ENCODE measurements around the gene GPR3.

The GPR3 gene

DNA sequence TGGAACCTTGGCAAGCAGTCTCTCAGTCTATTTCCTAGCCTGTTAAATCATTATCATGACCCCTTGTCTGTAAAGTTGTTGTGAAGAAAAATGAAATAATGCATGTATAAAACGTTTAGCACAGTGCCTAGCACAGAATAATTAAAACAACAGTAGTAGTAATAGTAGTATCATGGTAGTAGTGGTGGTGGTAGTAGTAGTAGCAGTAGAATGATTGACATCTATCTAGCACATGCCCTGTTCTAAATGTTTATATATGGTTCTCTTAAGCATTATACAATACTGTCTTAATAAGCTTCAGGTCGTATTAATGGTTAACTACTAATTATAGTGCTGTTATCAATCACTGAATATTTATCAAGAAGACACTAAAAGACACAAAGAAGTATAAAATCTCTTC is 46.7 kb downstream of the GPR3 start:
- H3K36me3 ChIP-seq (ENCODE audit: control insufficient read depth, insufficient read depth, low read length), result no peaks in the 10 kb centered on the region
- no peaks in the 10 kb centered on the region for H3K9me3 ChIP-seq (ENCODE audit: control insufficient read depth, low read length)
- no peak overlapping the region for H3K4me3 ChIP-seq (ENCODE audit: low read depth, low read length)
- H2AFZ ChIP-seq, result no peak overlapping the region
- H3K4me2 ChIP-seq (ENCODE audit: low read length), result no peak overlapping the region
- TF ChIP-seq, protein P1, sequence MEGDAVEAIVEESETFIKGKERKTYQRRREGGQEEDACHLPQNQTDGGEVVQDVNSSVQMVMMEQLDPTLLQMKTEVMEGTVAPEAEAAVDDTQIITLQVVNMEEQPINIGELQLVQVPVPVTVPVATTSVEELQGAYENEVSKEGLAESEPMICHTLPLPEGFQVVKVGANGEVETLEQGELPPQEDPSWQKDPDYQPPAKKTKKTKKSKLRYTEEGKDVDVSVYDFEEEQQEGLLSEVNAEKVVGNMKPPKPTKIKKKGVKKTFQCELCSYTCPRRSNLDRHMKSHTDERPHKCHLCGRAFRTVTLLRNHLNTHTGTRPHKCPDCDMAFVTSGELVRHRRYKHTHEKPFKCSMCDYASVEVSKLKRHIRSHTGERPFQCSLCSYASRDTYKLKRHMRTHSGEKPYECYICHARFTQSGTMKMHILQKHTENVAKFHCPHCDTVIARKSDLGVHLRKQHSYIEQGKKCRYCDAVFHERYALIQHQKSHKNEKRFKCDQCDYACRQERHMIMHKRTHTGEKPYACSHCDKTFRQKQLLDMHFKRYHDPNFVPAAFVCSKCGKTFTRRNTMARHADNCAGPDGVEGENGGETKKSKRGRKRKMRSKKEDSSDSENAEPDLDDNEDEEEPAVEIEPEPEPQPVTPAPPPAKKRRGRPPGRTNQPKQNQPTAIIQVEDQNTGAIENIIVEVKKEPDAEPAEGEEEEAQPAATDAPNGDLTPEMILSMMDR (IDR thresholded peaks at IDR 0.05), result no peak
- H3K9ac ChIP-seq, result no peak overlapping the region
- H3K27me3 ChIP-seq (ENCODE audit: control insufficient read depth, insufficient read depth, low read length), result no peaks in the 10 kb centered on the region
- H3K27ac ChIP-seq, result no peak overlapping the region
- peaks cover 9% of the 10 kb centered on the region for H3K4me1 ChIP-seq
- peaks cover 30% of the 10 kb centered on the region for H3K79me2 ChIP-seq

DNA sequence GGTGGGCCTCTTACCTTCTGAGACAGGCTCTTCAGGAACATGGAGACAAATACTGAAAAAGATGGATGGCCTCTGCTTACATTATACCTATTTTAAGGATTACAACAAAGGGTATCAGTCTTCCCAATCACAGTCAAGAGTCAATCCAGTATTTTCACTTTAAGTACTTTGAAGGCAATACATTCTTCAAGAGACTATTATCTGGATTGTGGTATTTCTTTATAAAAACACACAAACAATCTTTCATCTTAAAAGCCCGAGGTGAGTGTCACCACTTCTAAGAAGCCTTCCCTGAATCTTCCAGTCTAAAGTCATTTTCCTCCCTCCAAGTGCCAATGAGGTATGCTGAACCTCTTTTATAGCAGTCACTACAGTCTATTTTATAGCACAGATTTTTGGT is 52.2 kb downstream of the GPR3 start:
- Histone ChIP-seq H3K4me3 (ENCODE audit: low read depth, low read length) (no peak overlapping the region), H3K27me3 (ENCODE audit: control insufficient read depth, insufficient read depth, low read length) (no peaks in the 10 kb centered on the region), H2AFZ (no peak overlapping the region), H3K79me2 (peaks cover 11% of the 10 kb centered on the region), H3K36me3 (ENCODE audit: control insufficient read depth, insufficient read depth, low read length) (no peaks in the 10 kb centered on the region), H3K9me3 (ENCODE audit: control insufficient read depth, low read length) (no peaks in the 10 kb centered on the region), H3K4me2 (ENCODE audit: low read length) (no peak overlapping the region), H3K9ac (no peak overlapping the region), H3K27ac (no peak overlapping the region), H3K4me1 (peaks cover 2% of the 10 kb centered on the region)
- TF ChIP-seq, protein P1 (IDR thresholded peaks at IDR 0.05), result no peak
